ENCODE measurements around the gene ARFGAP1. TPM values are rescaled to one million over a fixed set of nuclear protein-coding genes. Genes with fewer than 3 reads are reported as not detected.
A peak's percentile ranks its signal among the peaks of the same experiment; 100 is the strongest.

The ARFGAP1 gene
- polyA plus RNA-seq, 1 donor (not counting 4 experiments of a cell fraction or from before 2014, with no cell fraction given), result 31.5 TPM

DNA sequence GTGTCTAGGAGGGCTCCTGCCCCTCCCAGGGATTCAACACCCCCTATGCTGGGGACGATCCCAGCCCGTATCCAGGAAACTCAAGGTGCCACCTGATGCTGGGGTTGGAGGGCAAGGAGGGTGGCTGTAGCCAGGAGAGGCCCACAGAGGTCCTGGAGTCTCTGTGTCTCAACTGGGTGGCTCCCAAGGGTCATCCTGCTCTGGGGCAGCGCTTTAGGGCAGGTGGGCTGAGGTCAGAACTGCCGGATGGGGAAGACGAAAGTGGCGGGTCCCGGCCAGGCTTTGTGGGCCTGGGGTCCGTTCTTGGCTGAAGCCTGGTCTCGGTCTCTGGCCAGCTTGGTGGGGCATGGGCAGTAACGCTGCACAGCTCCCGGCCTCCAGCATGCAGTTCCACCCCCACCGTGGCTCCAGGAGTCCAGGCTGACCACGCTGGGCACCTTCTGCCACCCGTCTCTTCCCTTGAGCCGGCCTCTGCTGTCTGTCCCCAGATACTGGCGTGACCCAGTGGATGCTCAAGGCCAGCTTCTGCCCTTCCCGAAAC lies 17.6 kb downstream of the ARFGAP1 start:
- H3K9ac ChIP-seq (ENCODE audit: control insufficient read depth, extremely low read depth, insufficient read depth, low read length), result no peak overlapping the region
- H3K27ac ChIP-seq (ENCODE audit: control insufficient read depth, insufficient read depth, low read length), result no peak overlapping the region
- H4K20me1 ChIP-seq (ENCODE audit: control insufficient read depth, extremely low read depth, insufficient read depth, low read length), result peaks cover 5% of the 10 kb centered on the region

DNA sequence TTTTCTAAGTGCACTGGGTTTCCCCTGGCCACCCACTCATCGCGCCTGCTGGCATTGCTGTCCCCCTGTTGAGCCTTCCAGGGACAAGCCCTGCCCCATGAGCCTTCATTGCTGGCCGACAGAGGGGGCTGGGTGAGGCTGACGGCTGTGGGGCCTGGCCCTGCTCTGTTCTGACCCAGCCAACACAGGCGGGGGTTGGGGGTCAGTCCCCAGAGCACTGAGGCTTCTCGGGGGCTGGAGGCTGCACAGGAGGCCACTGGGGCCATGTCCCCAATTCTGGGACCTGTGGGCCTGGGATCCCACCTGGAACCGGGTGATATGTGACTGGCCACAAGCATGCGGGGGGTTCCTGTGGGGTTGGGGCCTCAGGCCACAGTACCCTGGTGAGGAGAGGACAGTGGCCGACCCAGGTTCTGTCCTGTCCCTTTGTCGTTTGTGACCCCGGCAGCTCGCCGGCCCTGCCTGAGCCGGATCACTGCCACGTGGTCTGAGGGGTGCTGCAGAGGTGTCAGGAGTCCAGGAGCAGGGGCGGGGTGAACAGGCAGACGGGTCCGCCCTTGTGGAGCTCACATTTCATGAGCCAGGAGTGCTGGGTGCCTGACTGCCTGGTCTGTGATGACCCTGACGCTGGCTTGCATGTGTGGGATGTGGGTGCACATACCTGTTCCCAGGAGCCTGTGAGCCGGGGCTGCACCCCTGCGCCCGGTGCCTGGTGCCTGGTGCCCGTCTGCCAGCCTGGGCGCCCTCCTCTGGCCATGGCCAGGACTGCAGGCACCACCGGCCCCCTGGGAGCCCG lies 18.3 kb downstream of the ARFGAP1 start:
- no peak for DNase-seq (ENCODE audit: low read depth, low spot score)
- peaks cover 18% of the 10 kb centered on the region for H3K27me3 ChIP-seq (ENCODE audit: control insufficient read depth, extremely low read depth, insufficient read depth, low read length)
- TF ChIP-seq, protein P1, sequence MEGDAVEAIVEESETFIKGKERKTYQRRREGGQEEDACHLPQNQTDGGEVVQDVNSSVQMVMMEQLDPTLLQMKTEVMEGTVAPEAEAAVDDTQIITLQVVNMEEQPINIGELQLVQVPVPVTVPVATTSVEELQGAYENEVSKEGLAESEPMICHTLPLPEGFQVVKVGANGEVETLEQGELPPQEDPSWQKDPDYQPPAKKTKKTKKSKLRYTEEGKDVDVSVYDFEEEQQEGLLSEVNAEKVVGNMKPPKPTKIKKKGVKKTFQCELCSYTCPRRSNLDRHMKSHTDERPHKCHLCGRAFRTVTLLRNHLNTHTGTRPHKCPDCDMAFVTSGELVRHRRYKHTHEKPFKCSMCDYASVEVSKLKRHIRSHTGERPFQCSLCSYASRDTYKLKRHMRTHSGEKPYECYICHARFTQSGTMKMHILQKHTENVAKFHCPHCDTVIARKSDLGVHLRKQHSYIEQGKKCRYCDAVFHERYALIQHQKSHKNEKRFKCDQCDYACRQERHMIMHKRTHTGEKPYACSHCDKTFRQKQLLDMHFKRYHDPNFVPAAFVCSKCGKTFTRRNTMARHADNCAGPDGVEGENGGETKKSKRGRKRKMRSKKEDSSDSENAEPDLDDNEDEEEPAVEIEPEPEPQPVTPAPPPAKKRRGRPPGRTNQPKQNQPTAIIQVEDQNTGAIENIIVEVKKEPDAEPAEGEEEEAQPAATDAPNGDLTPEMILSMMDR (optimal IDR thresholded peaks at IDR 0.05 in 1 of 3, IDR thresholded peaks at IDR 0.05 in 1 of 3, conservative IDR thresholded peaks at IDR 0.05 in 1 of 3; ENCODE audit: extremely low read depth in 1 of 3, insufficient read depth in 2 of 3, low read length in 3 of 3), result peak; percentile 47 to 86 (median 78)
- TF ChIP-seq EZH2 (IDR thresholded peaks at IDR 0.05; ENCODE audit: low read length), result no peak
- H3K9me1 ChIP-seq (ENCODE audit: control insufficient read depth, extremely low read depth, insufficient read depth, low read length), result no peaks in the 10 kb centered on the region
- H3K4me3 ChIP-seq (ENCODE audit: control insufficient read depth in 2 of 3, extremely low read depth in 1 of 3, insufficient read depth in 2 of 3, low read depth in 1 of 3, low read length in 3 of 3), result no peak overlapping the region
- H3K9me3 ChIP-seq (ENCODE audit: control insufficient read depth, low read depth, low read length), result no peaks in the 10 kb centered on the region
- no peak for FAIRE-seq
- no peaks in the 10 kb centered on the region for H3K79me2 ChIP-seq (ENCODE audit: control insufficient read depth, insufficient read depth, low read length)
- peaks cover 5% of the 10 kb centered on the region for H4K20me1 ChIP-seq (ENCODE audit: control insufficient read depth, extremely low read depth, insufficient read depth, low read length)
- no peak overlapping the region for H3K9ac ChIP-seq (ENCODE audit: control insufficient read depth, extremely low read depth, insufficient read depth, low read length)
- no peaks in the 10 kb centered on the region for H3K4me1 ChIP-seq (ENCODE audit: control insufficient read depth, extremely low read depth, insufficient read depth, low read length)
- H2AFZ ChIP-seq (ENCODE audit: control insufficient read depth, low read length), result no peak overlapping the region
- H3K36me3 ChIP-seq (ENCODE audit: control insufficient read depth in 2 of 2, extremely low read depth in 1 of 2, insufficient read depth in 2 of 2, low read length in 2 of 2), result peaks cover 14 to 17% of the 10 kb centered on the region in 2 experiments
- no peak overlapping the region for H3K27ac ChIP-seq (ENCODE audit: control insufficient read depth, insufficient read depth, low read length)
- no peak overlapping the region for H3K4me2 ChIP-seq (ENCODE audit: control insufficient read depth, extremely low read depth, insufficient read depth, low read depth, low read length)
- dilution Hi-C loops (cut with MboI; ENCODE audit: extremely low pct_ligation_motif_present, low sequenced_read_pairs), result no loop called here

More for the DNA sequence above, 17.6 kb downstream of the ARFGAP1 start:
- Histone ChIP-seq H3K27me3 (ENCODE audit: control insufficient read depth, extremely low read depth, insufficient read depth, low read length) (peaks cover 12% of the 10 kb centered on the region), H3K4me3 (ENCODE audit: control insufficient read depth in 2 of 3, extremely low read depth in 1 of 3, insufficient read depth in 2 of 3, low read depth in 1 of 3, low read length in 3 of 3) (no peak overlapping the region), H3K9me1 (ENCODE audit: control insufficient read depth, extremely low read depth, insufficient read depth, low read length) (no peaks in the 10 kb centered on the region), H3K4me2 (ENCODE audit: control insufficient read depth, extremely low read depth, insufficient read depth, low read depth, low read length) (no peak overlapping the region), H3K4me1 (ENCODE audit: control insufficient read depth, extremely low read depth, insufficient read depth, low read length) (no peaks in the 10 kb centered on the region), H3K9me3 (ENCODE audit: control insufficient read depth, low read depth, low read length) (no peaks in the 10 kb centered on the region), H3K36me3 (ENCODE audit: control insufficient read depth in 2 of 2, extremely low read depth in 1 of 2, insufficient read depth in 2 of 2, low read length in 2 of 2) (peaks cover 14 to 19% of the 10 kb centered on the region in 2 experiments), H3K79me2 (ENCODE audit: control insufficient read depth, insufficient read depth, low read length) (no peaks in the 10 kb centered on the region), H2AFZ (ENCODE audit: control insufficient read depth, low read length) (no peak overlapping the region)
- dilution Hi-C loops (cut with MboI; ENCODE audit: extremely low pct_ligation_motif_present, low sequenced_read_pairs), result no loop called here
- no peak for FAIRE-seq
- no peak for DNase-seq (ENCODE audit: low read depth, low spot score)
- no peak for TF ChIP-seq EZH2 (IDR thresholded peaks at IDR 0.05; ENCODE audit: low read length)
- TF ChIP-seq, protein P1 (optimal IDR thresholded peaks at IDR 0.05 in 1 of 3, IDR thresholded peaks at IDR 0.05 in 1 of 3, conservative IDR thresholded peaks at IDR 0.05 in 1 of 3; ENCODE audit: extremely low read depth in 1 of 3, insufficient read depth in 2 of 3, low read length in 3 of 3), result no peak
